Coronary artery (tissue), 2 donors: ENCODE measurements around the gene PLEKHG3.

Experiments
- DNase-seq: peaks from one replicate; pipeline ENCODE4 v3.0.0-alpha.2; 2017; ENCODE audit warnings: low spot score
- H3K27ac ChIP-seq, 2 donors: fragments of 200-600 bp; sonication (generic); one replicate each; pipeline ENCODE4 v1.5.1; 2016 to 2019
- H3K4me3 ChIP-seq: fragments of 200-600 bp; sonication (generic); 2 replicates; pipeline ENCODE4 v1.5.1; 2016; ENCODE audit warnings: mild to moderate bottlenecking, moderate library complexity
- TF ChIP-seq, protein P1 (sequence below): fragments of 200-600 bp; sonication (generic); IDR thresholded peaks from one replicate; pipeline ENCODE4 v1.5.1; 2019; ENCODE audit warnings: antibody characterized with exemption

Gene PLEKHG3

DNA sequence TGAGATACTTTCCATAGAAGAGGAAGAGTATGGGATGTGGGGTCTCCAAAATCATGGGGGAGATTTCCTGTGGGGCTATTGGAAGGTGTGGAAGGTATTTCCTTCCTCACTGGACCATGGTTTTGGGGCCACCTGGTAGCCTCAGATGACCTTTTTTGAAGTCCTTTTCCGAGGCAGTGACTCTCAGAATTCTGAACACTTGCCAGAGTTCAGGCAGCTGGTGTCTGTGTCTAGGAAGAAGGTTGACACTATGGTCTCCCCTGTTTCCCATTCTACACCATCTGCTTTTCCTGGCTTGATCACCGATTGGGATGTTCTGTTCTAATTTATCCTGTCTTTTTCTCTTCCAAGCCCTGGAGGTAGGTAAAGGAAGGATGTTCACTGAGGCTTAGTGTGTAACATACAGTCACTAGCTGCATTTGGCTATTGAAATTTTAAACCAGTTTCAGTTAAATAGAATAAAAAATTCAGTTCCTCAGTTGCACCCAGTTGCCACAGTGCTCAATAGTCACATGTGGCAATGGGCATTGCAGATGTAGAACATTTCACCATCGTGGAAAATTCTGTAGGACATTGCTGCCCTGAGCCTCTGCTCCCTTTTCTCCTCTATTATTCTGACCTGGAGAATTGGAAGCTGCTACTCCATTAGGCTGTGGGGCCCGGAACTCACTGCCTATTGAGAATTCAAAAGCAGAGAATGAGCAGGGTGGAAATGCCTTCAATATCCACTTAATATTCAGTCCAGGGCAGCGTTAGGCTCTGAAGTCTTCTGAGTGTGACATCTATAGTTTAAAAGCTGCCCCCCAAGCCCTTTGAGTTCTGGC lies 11.0 kb upstream of the PLEKHG3 start:
- DNase-seq: peak; percentile 61
- TF ChIP-seq, protein P1, sequence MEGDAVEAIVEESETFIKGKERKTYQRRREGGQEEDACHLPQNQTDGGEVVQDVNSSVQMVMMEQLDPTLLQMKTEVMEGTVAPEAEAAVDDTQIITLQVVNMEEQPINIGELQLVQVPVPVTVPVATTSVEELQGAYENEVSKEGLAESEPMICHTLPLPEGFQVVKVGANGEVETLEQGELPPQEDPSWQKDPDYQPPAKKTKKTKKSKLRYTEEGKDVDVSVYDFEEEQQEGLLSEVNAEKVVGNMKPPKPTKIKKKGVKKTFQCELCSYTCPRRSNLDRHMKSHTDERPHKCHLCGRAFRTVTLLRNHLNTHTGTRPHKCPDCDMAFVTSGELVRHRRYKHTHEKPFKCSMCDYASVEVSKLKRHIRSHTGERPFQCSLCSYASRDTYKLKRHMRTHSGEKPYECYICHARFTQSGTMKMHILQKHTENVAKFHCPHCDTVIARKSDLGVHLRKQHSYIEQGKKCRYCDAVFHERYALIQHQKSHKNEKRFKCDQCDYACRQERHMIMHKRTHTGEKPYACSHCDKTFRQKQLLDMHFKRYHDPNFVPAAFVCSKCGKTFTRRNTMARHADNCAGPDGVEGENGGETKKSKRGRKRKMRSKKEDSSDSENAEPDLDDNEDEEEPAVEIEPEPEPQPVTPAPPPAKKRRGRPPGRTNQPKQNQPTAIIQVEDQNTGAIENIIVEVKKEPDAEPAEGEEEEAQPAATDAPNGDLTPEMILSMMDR: no peak
- H3K4me3 ChIP-seq: no peak overlapping the region
- H3K27ac ChIP-seq: peak overlapping the region; percentile 68 to 75

DNA sequence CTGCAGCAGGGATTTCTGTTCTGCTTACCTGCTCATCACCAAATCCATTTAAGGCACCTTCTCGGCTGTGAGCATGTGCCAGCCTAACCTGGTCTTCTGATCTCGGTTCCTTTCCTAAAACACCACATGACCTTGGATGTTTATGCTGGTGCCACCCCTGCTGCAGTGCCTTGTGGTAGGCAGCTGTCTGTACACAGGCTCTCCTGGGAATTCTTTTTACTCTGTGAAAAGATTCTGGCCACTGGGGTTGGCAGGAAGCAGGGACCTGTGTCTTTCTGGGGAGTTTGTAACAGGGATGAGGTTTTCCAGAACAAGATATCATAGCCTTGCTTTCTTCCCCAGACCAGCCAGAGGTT lies 10.4 kb upstream of the PLEKHG3 start:
- H3K27ac ChIP-seq: peak overlapping the region; percentile 68 to 75
- TF ChIP-seq, protein P1: no peak
- peak; percentile 73 for DNase-seq
- H3K4me3 ChIP-seq: no peak overlapping the region

DNA sequence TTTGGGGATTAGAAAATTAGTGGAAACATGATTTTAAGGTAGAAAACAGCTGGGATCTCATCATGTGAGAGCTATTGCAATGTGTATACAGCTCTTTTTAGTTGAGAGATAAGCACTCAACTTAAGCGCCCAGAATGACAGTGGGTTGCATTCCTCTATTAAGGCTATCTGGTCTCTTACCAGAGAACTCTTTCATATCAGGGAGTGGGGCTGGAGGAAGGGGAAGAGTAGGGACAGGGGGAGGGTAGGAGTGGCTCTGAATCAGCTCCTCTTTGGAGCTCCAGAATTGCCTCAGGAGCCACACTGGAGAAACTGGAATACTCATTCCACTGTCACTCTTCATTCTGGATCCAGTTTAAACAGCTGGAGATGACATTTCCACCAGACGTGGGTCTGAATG lies 9.2 kb upstream of the PLEKHG3 start:
- TF ChIP-seq, protein P1: no peak
- peak; percentile 24 for DNase-seq
- Histone ChIP-seq H3K4me3 (no peak overlapping the region), H3K27ac (peak overlapping the region in 1 of 2 donors; percentile 75)

DNA sequence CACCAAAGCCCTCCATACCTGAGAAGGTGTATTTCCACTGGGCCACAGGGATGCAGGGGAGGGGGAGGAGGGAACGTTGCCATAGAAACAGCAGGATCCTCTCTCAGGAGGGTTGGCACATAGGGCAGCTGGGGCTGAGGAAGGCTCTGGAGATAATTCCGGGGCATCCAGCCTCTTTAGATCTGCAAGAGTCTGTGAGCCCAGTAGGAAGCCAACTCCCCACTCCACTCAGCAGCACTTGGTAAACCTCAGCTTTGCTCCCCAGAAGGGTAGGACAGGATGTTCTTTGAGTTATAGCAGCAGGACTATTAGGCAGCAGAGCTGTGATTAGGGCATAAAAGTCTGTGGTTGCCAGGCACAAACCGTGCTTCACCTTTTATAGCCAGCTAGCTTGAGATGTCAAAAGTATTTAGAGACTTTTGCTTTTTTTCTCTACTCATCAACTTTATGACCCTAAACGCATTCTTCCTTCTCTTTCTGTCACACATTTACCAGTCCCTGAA lies 7.8 kb upstream of the PLEKHG3 start:
- TF ChIP-seq, protein P1: no peak
- peak; percentile 77 for DNase-seq
- H3K4me3 ChIP-seq: peak overlapping the region; percentile 21
- peak overlapping the region; percentile 57 to 77 for H3K27ac ChIP-seq

DNA sequence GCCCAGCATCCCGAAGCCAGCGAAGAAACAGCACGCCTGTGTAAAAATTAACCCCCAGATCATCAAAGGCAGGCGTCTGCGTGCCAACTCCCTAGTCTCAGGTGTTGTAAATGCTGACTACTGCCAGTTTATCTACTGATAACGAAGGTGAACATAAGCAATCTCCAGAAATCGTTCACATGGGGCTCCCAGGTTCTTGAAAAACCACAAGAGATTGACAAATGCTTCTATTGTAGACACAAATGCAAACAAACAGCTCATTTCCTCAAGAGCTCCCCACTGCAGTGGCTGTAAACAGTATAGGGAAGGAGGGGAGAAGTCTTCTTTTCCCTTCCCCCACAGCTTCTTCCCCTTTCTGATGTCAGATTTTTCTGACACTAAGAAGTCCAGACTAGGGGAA lies 5.3 kb upstream of the PLEKHG3 start:
- DNase-seq: peak; percentile 49
- TF ChIP-seq, protein P1: no peak
- Histone ChIP-seq H3K27ac (no peak overlapping the region), H3K4me3 (no peak overlapping the region)

DNA sequence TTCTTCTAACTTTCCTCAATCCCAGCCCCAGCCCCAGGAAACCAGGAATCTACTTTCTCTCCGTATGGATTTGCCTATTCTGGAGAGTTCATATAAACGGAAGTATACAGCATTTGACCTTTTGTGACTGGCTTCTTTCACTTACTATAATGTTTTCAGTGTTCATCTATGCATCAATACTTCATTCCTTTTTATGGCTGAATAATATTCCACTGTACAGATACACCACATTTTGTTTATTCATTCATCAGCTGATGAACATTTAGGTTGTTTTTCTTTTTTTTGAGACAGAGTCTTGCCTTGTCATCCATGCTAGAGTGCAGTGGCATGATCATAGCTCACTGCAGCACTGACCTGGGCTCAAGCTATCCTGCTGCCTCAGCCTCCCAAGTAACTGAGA lies 3.9 kb upstream of the PLEKHG3 start:
- DNase-seq: peak; percentile 7
- no peak overlapping the region for H3K27ac ChIP-seq
- H3K4me3 ChIP-seq: no peak overlapping the region
- TF ChIP-seq, protein P1: no peak

DNA sequence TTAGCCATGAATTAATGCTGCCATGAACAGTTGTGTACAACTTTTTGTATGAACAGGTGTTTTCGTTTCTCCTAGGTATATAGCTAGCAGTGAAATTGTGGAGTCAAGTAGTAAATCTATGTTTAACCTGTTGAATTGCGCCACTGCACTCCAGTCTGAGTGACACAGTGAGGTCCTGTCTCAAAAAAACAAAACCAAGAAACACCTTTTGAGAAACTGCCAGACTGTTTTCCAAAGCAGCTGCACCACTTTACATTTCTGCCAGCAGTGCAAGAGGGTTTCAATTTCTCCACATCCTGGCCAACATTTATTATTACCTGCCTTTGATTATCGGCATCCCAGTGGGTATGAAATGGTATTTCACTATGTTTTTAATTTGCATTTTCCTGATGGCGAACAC lies 3.3 kb upstream of the PLEKHG3 start:
- TF ChIP-seq, protein P1: no peak

More for the DNA sequence above, 3.3 kb upstream of the PLEKHG3 start:
- Histone ChIP-seq H3K27ac (no peak overlapping the region), H3K4me3 (no peak overlapping the region)
- DNase-seq: peak; percentile 12
